Body of pancreas (tissue), 4 donors: ENCODE results near the gene C14orf119. TPM values are rescaled to one million over a fixed set of nuclear protein-coding genes. Genes with fewer than 3 reads are reported as not detected.

ENCODE experiments used
- ATAC-seq: fragments of 150-250 bp; one replicate; pipeline ENCODE4 v1.9.1; 2016
- DNase-seq, 4 donors: peaks; one replicate each; pipeline ENCODE4 v3.0.0-alpha.2; 2019
- H3K27ac ChIP-seq, 4 donors: fragments of 200-600 bp; sonication (generic); 1 replicate in 3 of 4; 2 replicates in 1 of 4; pipeline versions ENCODE4 v1.5.1 to v1.6.1; 2016 to 2019; ENCODE audit warnings: mild to moderate bottlenecking in 1 of 4, mixed read lengths in 1 of 4, moderate library complexity in 1 of 4
- H3K27me3 ChIP-seq, 2 donors: fragments of 200-600 bp; sonication (generic); one replicate each; pipeline ENCODE4 v1.6.0; 2016; ENCODE audit warnings: mild to moderate bottlenecking in 1 of 2
- H3K36me3 ChIP-seq, 2 donors: fragments of 200-600 bp; sonication (generic); replicated peaks in 1 of 2; 2 replicates each; pipeline ENCODE4 v1.5.1; 2016; ENCODE audit warnings: low read depth in 2 of 2; ENCODE audit not compliant: insufficient read depth in 1 of 2
- H3K4me1 ChIP-seq: fragments of 200-600 bp; sonication (generic); one replicate; pipeline ENCODE4 v1.6.0; 2016
- H3K4me3 ChIP-seq, 2 donors: fragments of 200-600 bp; sonication (generic); 1 replicate in 1 of 2; 2 replicates in 1 of 2; pipeline ENCODE4 v1.5.1; 2016 to 2019
- H3K9me3 ChIP-seq, 3 donors: fragments of 200-600 bp; sonication (generic); 1 replicate in 2 of 3; 2 replicates in 1 of 3; pipeline ENCODE4 v1.5.1; 2016
- POLR2A ChIP-seq, 3 donors: fragments of 450-650 bp; IDR thresholded peaks; one replicate each; pipeline ENCODE4 v1.6.1; 2016; ENCODE audit warnings: antibody characterized with exemption in 3 of 3, mild to moderate bottlenecking in 2 of 3
- WGBS, 2 donors: methylation state at CpG; one replicate each; pipeline ENCODE4 v1.1.5; 2017; 5-methylcytosine and 5-hydroxymethylcytosine counted together
- intact Hi-C: fragments of 100-400 bp; cut with DNase I; formaldehyde crosslinking; loops from one replicate; pipeline ENCODE4 v1.15.1; 2023
- total RNA-seq, 2 donors: library from RNA; depleted of rRNA; stranded (reverse); fragments of >200 nt; gene quantifications; one replicate each; pipeline ENCODE4 v1.1.0, GENCODE V29; 2016
- TF ChIP-seq, protein P1 (sequence below), 7 experiments: fragments of 450-650 bp in 4 of 7; fragments of 200-600 bp in 3 of 7; sonication (generic) in 3 of 7; IDR thresholded peaks; one replicate each; pipeline ENCODE4 v1.5.1; 2016 to 2019; ENCODE audit warnings: antibody characterized with exemption in 7 of 7

The C14orf119 gene
- total RNA-seq, 2 donors from 2014 or later = 3.6 to 7.0 TPM

DNA sequence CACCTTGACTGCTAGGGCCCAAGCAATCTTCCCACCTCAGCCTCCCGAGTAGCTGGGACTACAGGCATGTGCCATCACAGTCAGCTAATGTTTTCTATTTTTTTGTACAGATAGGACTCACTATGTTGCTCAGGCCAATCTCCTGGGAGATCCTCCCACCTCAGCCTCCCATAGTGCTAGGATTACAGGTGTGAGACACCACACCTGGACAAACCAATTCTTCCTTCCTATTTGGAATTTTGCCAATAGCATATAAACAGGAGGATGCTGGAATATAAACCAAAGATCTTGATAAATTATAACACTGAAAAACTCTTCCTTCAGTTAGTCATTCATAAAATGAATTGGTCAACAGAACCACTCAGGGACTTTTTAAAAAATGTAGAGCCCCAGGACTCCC, 8.7 kb upstream of the C14orf119 start:
- intact Hi-C loops = no loop called here
- H3K27ac ChIP-seq = no peak overlapping the region
- ATAC-seq (no peak), DNase-seq (no peak)
- H3K4me3 ChIP-seq = no peak overlapping the region
- H3K36me3 ChIP-seq = peaks cover 0 to 33% of the 10 kb centered on the region in 2 donors
- H3K27me3 ChIP-seq = no peaks in the 10 kb centered on the region
- TF ChIP-seq, protein P1, sequence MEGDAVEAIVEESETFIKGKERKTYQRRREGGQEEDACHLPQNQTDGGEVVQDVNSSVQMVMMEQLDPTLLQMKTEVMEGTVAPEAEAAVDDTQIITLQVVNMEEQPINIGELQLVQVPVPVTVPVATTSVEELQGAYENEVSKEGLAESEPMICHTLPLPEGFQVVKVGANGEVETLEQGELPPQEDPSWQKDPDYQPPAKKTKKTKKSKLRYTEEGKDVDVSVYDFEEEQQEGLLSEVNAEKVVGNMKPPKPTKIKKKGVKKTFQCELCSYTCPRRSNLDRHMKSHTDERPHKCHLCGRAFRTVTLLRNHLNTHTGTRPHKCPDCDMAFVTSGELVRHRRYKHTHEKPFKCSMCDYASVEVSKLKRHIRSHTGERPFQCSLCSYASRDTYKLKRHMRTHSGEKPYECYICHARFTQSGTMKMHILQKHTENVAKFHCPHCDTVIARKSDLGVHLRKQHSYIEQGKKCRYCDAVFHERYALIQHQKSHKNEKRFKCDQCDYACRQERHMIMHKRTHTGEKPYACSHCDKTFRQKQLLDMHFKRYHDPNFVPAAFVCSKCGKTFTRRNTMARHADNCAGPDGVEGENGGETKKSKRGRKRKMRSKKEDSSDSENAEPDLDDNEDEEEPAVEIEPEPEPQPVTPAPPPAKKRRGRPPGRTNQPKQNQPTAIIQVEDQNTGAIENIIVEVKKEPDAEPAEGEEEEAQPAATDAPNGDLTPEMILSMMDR (IDR thresholded peaks at IDR 0.05) = no peak
- no peak for TF ChIP-seq POLR2A (IDR thresholded peaks at IDR 0.05)
- no peaks in the 10 kb centered on the region for H3K9me3 ChIP-seq
- H3K4me1 ChIP-seq = peaks cover 7% of the 10 kb centered on the region
- WGBS, 2 donors = 80 to 100% methylated on average over 1 of the region's 1 CpG

DNA sequence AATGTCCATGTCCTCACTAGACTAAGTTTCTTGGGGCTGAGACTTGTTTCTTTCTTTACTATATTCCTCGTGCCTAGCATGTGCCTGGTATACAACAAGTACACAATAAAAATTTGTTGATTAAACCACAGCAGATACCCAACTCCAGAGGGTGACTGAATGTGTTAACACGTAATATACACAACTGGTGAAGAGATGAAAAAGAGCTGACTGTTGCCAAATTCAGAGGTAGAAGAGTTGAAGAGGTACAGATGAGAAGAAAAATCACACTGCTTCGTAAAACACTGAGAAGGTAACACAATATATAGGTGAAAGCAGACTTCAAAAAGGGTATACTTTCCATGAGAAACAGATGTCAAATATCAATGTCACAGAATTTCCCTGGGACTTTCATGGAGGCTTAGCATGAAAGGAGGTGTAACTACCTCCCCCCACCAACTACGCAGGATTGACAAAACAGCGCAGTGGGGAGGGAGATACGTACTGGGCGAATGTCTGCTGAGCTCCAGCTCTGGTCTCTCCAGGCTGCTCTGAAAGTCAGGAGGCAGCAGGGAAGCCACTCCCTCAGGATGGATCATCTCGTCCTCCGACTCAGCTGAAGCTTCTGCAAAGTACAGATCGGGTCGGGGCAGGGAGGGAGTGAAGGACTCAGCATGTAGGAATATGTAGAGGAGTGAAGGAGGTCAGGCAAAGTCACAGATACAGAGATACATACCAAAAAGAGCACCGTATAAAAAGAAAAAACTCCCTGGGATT, 5.6 kb upstream of the C14orf119 start:
- H3K4me1 ChIP-seq = peaks cover 18% of the 10 kb centered on the region

DNA sequence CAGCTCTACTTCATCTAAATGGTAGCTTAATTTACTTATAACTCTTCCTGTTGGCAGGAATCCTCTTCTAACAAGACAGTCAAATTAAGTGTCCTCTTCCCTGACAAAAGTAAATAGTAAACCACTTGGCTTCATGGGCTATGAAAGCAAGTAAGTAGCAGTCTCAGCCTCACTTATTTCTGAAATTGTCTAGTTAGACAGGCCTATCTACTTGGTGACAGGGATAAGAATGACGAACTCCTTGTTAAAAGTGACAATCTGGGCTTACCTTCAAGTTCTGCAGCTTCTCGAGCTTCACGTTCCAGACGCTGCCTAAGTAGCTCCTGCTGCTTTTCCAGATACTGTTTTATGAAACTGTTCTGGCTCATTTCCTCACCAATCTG, 5.1 kb upstream of the C14orf119 start:
- intact Hi-C loops = no loop called here
- no peak overlapping the region for H3K4me3 ChIP-seq
- peaks cover 18% of the 10 kb centered on the region for H3K4me1 ChIP-seq
- 79 to 88% methylated on average over 4 of the region's 4 CpGs for WGBS, 2 donors
- H3K27me3 ChIP-seq = no peaks in the 10 kb centered on the region
- peaks cover 0 to 28% of the 10 kb centered on the region in 2 donors for H3K36me3 ChIP-seq
- TF ChIP-seq, protein P1 (IDR thresholded peaks at IDR 0.05) = no peak
- no peak for TF ChIP-seq POLR2A (IDR thresholded peaks at IDR 0.05)
- DNase-seq = no peak
- no peak overlapping the region for H3K27ac ChIP-seq
- no peaks in the 10 kb centered on the region for H3K9me3 ChIP-seq
- no peak for ATAC-seq

More for the DNA sequence above, 5.6 kb upstream of the C14orf119 start:
- DNase-seq = no peak
- intact Hi-C loops = no loop called here
- Histone ChIP-seq H3K4me3 (no peak overlapping the region), H3K36me3 (peaks cover 0 to 30% of the 10 kb centered on the region in 2 donors), H3K27ac (no peak overlapping the region), H3K27me3 (no peaks in the 10 kb centered on the region), H3K9me3 (no peaks in the 10 kb centered on the region)
- no peak for ATAC-seq
- TF ChIP-seq, protein P1 (IDR thresholded peaks at IDR 0.05) = no peak
- 91 to 95% methylated on average over 10 to 12 of the region's 12 CpGs for WGBS, 2 donors

DNA sequence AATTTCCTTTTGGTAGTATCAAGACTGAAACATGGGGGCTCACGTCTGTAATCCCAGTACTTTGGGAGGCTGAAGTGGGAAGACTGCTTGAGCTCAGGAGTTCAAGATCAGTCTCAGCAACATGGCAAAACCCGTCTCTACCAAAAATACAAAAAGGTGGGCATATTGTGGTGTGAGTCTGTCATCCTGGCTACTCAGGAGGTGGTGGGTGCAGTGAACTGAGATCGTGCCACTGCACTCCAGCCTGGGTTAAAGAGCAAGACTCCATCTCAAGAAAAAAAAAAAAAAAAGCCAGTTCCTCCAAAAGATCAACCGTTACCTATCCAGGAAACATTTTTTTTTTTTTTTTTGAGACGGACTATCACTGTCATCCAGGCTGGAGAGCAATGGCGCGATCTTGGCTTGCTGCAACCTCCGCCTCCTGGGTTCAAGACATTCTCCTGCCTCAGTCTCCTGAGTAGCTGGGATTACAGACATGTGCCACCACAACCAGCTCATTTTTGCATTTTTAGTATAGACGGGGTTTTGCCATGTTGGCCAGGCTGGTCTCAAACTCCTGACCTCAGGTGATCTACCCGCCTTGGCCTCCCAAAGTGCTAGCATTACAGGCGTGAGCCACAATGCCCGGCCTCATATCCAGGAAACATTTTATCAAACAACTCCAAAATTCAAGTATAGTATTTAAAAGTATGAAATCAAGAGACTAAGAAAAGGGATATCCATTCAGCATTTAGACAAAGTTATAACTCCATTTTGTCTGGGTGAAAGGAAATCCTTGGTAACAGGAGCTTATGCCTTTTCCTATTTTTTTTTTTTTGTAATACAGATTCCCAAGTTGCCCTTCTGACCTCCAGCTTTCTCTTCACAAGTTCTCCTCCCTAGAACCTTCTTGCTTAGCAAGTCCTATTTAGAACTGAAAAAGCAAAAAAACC, 3.7 kb upstream of the C14orf119 start:
- 82% methylated on average over 12 of the region's 12 CpGs for WGBS, 2 donors
- Histone ChIP-seq H3K4me3 (no peak overlapping the region), H3K36me3 (peaks cover 0 to 21% of the 10 kb centered on the region in 2 donors), H3K4me1 (peaks cover 22% of the 10 kb centered on the region), H3K9me3 (no peaks in the 10 kb centered on the region), H3K27me3 (no peaks in the 10 kb centered on the region), H3K27ac (no peak overlapping the region)
- intact Hi-C loops = no loop called here
- ATAC-seq (no peak), DNase-seq (no peak)
- TF ChIP-seq, protein P1 (IDR thresholded peaks at IDR 0.05) = no peak
- TF ChIP-seq POLR2A (IDR thresholded peaks at IDR 0.05) = no peak
